ENCODE data around the gene TLCD5.

The TLCD5 gene

DNA sequence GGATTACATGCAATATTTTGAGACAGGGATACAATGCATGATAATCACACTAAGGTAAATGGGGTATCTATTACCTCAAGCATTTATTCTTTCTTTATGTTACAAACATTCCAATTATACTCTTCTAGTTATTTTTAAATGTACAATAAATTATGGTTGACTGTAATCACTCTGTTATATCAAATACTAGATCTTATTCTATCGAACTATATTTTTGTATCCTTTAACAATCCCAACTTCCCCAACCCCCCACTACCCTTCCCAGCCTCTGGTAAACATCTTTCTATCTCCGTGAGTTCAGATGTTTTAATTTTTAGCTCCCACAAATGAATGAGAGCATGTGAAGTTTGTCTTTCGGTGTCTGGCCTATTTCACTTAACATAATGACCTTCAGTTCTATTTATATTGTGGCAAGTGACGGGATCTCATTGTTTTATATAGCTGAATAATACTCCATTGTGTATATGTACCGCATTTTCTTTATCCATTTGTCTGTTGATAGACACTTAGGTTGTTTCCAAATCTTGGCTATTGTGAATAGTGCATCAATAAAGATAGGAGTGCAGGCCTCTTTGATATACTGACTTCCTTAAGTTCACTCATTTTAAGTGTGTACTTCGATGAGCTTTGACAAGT is 51.6 kb downstream of the TLCD5 start:
- no peaks in the 10 kb centered on the region for H3K9me3 ChIP-seq (ENCODE audit: control insufficient read depth, insufficient read depth, low read depth, low read length)
- no peak overlapping the region for H3K4me3 ChIP-seq (ENCODE audit: low read depth, low read length)
- TF ChIP-seq, protein P1, sequence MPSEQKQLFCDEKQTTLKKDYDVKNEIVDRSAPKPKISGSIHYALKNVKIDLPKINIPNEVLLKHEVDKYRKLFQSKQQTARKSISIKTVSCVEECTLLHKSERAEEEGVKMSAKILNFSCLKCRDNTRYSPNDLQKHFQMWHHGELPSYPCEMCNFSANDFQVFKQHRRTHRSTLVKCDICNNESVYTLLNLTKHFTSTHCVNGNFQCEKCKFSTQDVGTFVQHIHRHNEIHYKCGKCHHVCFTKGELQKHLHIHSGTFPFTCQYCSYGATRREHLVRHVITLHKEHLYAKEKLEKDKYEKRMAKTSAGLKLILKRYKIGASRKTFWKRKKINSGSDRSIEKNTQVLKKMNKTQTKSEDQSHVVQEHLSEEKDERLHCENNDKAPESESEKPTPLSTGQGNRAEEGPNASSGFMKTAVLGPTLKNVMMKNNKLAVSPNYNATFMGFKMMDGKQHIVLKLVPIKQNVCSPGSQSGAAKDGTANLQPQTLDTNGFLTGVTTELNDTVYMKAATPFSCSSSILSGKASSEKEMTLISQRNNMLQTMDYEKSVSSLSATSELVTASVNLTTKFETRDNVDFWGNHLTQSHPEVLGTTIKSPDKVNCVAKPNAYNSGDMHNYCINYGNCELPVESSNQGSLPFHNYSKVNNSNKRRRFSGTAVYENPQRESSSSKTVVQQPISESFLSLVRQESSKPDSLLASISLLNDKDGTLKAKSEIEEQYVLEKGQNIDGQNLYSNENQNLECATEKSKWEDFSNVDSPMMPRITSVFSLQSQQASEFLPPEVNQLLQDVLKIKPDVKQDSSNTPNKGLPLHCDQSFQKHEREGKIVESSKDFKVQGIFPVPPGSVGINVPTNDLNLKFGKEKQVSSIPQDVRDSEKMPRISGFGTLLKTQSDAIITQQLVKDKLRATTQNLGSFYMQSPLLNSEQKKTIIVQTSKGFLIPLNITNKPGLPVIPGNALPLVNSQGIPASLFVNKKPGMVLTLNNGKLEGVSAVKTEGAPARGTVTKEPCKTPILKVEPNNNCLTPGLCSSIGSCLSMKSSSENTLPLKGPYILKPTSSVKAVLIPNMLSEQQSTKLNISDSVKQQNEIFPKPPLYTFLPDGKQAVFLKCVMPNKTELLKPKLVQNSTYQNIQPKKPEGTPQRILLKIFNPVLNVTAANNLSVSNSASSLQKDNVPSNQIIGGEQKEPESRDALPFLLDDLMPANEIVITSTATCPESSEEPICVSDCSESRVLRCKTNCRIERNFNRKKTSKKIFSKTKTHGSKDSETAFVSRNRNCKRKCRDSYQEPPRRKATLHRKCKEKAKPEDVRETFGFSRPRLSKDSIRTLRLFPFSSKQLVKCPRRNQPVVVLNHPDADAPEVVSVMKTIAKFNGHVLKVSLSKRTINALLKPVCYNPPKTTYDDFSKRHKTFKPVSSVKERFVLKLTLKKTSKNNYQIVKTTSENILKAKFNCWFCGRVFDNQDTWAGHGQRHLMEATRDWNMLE (tag by site-specific recombination; conservative IDR thresholded peaks at IDR 0.05; ENCODE audit: low read depth): no peak
- no peak for TF ChIP-seq ZNF169 (tag by site-specific recombination; IDR thresholded peaks at IDR 0.05)
- no peak for TF ChIP-seq ZNF664 (tag by site-specific recombination; IDR thresholded peaks at IDR 0.05)
- no peak for TF ChIP-seq RBAK (tag by site-specific recombination; IDR thresholded peaks at IDR 0.05)
- TF ChIP-seq ZNF792 (tag by site-specific recombination; IDR thresholded peaks at IDR 0.05): no peak
- TF ChIP-seq EGR2 (tag by site-specific recombination; IDR thresholded peaks at IDR 0.05; ENCODE audit: low read depth): no peak
- no peak for TF ChIP-seq ZSCAN30 (tag by site-specific recombination; IDR thresholded peaks at IDR 0.05)
- no peak for TF ChIP-seq ZNF23 (tag by site-specific recombination; IDR thresholded peaks at IDR 0.05; ENCODE audit: borderline replicate concordance)
- TF ChIP-seq, protein P2, sequence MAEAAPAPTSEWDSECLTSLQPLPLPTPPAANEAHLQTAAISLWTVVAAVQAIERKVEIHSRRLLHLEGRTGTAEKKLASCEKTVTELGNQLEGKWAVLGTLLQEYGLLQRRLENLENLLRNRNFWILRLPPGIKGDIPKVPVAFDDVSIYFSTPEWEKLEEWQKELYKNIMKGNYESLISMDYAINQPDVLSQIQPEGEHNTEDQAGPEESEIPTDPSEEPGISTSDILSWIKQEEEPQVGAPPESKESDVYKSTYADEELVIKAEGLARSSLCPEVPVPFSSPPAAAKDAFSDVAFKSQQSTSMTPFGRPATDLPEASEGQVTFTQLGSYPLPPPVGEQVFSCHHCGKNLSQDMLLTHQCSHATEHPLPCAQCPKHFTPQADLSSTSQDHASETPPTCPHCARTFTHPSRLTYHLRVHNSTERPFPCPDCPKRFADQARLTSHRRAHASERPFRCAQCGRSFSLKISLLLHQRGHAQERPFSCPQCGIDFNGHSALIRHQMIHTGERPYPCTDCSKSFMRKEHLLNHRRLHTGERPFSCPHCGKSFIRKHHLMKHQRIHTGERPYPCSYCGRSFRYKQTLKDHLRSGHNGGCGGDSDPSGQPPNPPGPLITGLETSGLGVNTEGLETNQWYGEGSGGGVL (tag by site-specific recombination; IDR thresholded peaks at IDR 0.05): no peak
- no peak for TF ChIP-seq FEZF1 (tag by site-specific recombination; IDR thresholded peaks at IDR 0.05)
- TF ChIP-seq ZNF138 (tag by site-specific recombination; IDR thresholded peaks at IDR 0.05; ENCODE audit: borderline replicate concordance): no peak
- TF ChIP-seq ZSCAN16 (tag by site-specific recombination; IDR thresholded peaks at IDR 0.05): no peak
- TF ChIP-seq ZNF202 (tag by site-specific recombination; IDR thresholded peaks at IDR 0.05; ENCODE audit: borderline replicate concordance): no peak
- no peak for TF ChIP-seq ZSCAN23 (tag by site-specific recombination; IDR thresholded peaks at IDR 0.05)
- TF ChIP-seq OVOL3 (tag by site-specific recombination; IDR thresholded peaks at IDR 0.05): no peak
- TF ChIP-seq MEIS1 (CRISPR knock-in tag; IDR thresholded peaks at IDR 0.05; ENCODE audit: borderline replicate concordance): no peak
- no peak for TF ChIP-seq SETDB1 (IDR thresholded peaks at IDR 0.05; ENCODE audit: insufficient read length, low read length)
- TF ChIP-seq HOXD13 (CRISPR knock-in tag; IDR thresholded peaks at IDR 0.05; ENCODE audit: borderline replicate concordance): no peak
- TF ChIP-seq ZNF433 (tag by site-specific recombination; IDR thresholded peaks at IDR 0.05; ENCODE audit: low read depth): no peak
- H3K36me3 ChIP-seq (ENCODE audit: control insufficient read depth in 2 of 2, insufficient read depth in 1 of 2, low read length in 2 of 2): no peaks in the 10 kb centered on the region
- POLR2A ChIA-PET: interaction anchor here (1.2 kb wide), 1 partner anchor 40 kb away, joined by 3 read pairs; the partner anchor contains the start of gene ARHGEF12
- H3K4me1 ChIP-seq (ENCODE audit: control insufficient read depth, insufficient read depth, low read length): peaks cover 2% of the 10 kb centered on the region
- CTCF ChIA-PET: no interaction called here
- no peak overlapping the region for H3K27ac ChIP-seq (ENCODE audit: extremely low read depth, low read depth, low read length)

DNA sequence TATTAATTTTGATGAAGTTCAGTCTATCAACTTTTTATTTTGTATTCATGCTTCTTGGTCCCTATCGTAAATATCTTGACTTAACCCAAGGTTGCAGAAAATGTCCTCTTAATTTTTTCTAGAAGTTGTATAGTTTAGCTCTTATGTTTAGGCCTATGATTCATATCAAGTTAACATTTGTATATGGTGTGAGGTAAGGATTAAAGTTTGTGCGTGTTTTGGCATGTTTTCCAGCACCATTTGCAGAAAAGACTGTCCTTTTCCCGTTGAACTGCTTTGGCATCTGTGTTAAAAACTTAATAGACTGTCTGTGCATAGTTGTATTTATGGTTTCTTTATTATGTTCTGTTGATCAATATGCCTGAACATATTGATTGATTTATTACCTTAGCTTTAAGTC is 53.4 kb downstream of the TLCD5 start:
- Histone ChIP-seq H3K9me3 (ENCODE audit: control insufficient read depth, insufficient read depth, low read depth, low read length) (no peaks in the 10 kb centered on the region), H3K4me1 (ENCODE audit: control insufficient read depth, insufficient read depth, low read length) (no peaks in the 10 kb centered on the region; the same call in 1 of the 2 replicates), H3K4me3 (ENCODE audit: low read depth, low read length) (no peak overlapping the region), H3K36me3 (ENCODE audit: control insufficient read depth in 2 of 2, insufficient read depth in 1 of 2, low read length in 2 of 2) (no peaks in the 10 kb centered on the region), H3K27ac (ENCODE audit: extremely low read depth, low read depth, low read length) (no peak overlapping the region)
- CTCF ChIA-PET: interaction anchor here (0.7 kb wide), 1 partner anchor 38 kb away, joined by 4 read pairs; no protein-coding TSS in a partner anchor
- POLR2A ChIA-PET: no interaction called here
- TF ChIP-seq, protein P3, sequence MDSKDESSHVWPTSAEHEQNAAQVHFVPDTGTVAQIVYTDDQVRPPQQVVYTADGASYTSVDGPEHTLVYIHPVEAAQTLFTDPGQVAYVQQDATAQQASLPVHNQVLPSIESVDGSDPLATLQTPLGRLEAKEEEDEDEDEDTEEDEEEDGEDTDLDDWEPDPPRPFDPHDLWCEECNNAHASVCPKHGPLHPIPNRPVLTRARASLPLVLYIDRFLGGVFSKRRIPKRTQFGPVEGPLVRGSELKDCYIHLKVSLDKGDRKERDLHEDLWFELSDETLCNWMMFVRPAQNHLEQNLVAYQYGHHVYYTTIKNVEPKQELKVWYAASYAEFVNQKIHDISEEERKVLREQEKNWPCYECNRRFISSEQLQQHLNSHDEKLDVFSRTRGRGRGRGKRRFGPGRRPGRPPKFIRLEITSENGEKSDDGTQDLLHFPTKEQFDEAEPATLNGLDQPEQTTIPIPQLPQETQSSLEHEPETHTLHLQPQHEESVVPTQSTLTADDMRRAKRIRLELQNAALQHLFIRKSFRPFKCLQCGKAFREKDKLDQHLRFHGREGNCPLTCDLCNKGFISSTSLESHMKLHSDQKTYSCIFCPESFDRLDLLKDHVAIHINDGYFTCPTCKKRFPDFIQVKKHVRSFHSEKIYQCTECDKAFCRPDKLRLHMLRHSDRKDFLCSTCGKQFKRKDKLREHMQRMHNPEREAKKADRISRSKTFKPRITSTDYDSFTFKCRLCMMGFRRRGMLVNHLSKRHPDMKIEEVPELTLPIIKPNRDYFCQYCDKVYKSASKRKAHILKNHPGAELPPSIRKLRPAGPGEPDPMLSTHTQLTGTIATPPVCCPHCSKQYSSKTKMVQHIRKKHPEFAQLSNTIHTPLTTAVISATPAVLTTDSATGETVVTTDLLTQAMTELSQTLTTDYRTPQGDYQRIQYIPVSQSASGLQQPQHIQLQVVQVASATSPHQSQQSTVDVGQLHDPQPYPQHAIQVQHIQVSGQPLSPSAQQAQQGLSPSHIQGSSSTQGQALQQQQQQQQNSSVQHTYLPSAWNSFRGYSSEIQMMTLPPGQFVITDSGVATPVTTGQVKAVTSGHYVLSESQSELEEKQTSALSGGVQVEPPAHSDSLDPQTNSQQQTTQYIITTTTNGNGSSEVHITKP (tag by site-specific recombination; IDR thresholded peaks at IDR 0.05): no peak
- TF ChIP-seq SETDB1 (IDR thresholded peaks at IDR 0.05; ENCODE audit: insufficient read length, low read length) (peak; percentile 86), BCL11A (tag by site-specific recombination; IDR thresholded peaks at IDR 0.05; ENCODE audit: low read depth) (no peak), ZNF558 (tag by site-specific recombination; IDR thresholded peaks at IDR 0.05) (no peak)
- TF ChIP-seq, protein P4, sequence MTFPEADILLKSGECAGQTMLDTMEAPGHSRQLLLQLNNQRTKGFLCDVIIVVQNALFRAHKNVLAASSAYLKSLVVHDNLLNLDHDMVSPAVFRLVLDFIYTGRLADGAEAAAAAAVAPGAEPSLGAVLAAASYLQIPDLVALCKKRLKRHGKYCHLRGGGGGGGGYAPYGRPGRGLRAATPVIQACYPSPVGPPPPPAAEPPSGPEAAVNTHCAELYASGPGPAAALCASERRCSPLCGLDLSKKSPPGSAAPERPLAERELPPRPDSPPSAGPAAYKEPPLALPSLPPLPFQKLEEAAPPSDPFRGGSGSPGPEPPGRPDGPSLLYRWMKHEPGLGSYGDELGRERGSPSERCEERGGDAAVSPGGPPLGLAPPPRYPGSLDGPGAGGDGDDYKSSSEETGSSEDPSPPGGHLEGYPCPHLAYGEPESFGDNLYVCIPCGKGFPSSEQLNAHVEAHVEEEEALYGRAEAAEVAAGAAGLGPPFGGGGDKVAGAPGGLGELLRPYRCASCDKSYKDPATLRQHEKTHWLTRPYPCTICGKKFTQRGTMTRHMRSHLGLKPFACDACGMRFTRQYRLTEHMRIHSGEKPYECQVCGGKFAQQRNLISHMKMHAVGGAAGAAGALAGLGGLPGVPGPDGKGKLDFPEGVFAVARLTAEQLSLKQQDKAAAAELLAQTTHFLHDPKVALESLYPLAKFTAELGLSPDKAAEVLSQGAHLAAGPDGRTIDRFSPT (tag by site-specific recombination; IDR thresholded peaks at IDR 0.05): no peak

Data from HEK293 (cell line).